ENCODE results near the gene TSR3. TPM values are rescaled to one million over a fixed set of nuclear protein-coding genes. Genes with fewer than 3 reads are reported as not detected.
A peak's percentile ranks its signal among the peaks of the same experiment; 100 is the strongest.

The TSR3 gene
- total RNA-seq, 1 experiment from 2014 or later = 117 TPM

GRCh38 chr16:1311738-1312466 lies 39.8 kb downstream of the TSR3 start:
- Histone ChIP-seq H3F3A (ENCODE audit: low read length, unreplicated experiment) (no peaks in the 10 kb centered on the region), H3K9me3 (ENCODE audit: low read length) (no peaks in the 10 kb centered on the region), H3K9ac (ENCODE audit: low read length) (peak overlapping the region; percentile 92; the same call in 1 of the 2 replicates), H3K79me2 (ENCODE audit: low read length) (peaks cover 65% of the 10 kb centered on the region), H3K4me3 (ENCODE audit: low read length) (peak overlapping the region; percentile 85), H3K27me3 (ENCODE audit: low read length) (no peaks in the 10 kb centered on the region), H3K4me1 (ENCODE audit: insufficient read depth, low read length) (peaks cover 10% of the 10 kb centered on the region; the same call in 1 of the 2 replicates), H4K20me1 (ENCODE audit: low read length) (peaks cover 43% of the 10 kb centered on the region), H2AFZ (ENCODE audit: low read length) (no peak overlapping the region), H3K4me2 (ENCODE audit: low read length) (peak overlapping the region; percentile 100), H3K27ac (ENCODE audit: low read length) (no peak overlapping the region), H3K36me3 (ENCODE audit: low read depth, low read length) (peaks cover 29% of the 10 kb centered on the region), H3K9me2 (replicated peaks; ENCODE audit: low read length) (no peaks in the 10 kb centered on the region)
- BruUV-seq (replicated peaks) = no TSS peak
- POLR2A ChIA-PET (ENCODE audit: unreplicated experiment) = no interaction called here
- TF ChIP-seq EZH2 (IDR thresholded peaks at IDR 0.05; ENCODE audit: low read length, unreplicated experiment) (no peak), EZH2phosphoT487 (IDR thresholded peaks at IDR 0.05; ENCODE audit: borderline replicate concordance, low read length) (no peak)
- TF ChIP-seq, protein P1, sequence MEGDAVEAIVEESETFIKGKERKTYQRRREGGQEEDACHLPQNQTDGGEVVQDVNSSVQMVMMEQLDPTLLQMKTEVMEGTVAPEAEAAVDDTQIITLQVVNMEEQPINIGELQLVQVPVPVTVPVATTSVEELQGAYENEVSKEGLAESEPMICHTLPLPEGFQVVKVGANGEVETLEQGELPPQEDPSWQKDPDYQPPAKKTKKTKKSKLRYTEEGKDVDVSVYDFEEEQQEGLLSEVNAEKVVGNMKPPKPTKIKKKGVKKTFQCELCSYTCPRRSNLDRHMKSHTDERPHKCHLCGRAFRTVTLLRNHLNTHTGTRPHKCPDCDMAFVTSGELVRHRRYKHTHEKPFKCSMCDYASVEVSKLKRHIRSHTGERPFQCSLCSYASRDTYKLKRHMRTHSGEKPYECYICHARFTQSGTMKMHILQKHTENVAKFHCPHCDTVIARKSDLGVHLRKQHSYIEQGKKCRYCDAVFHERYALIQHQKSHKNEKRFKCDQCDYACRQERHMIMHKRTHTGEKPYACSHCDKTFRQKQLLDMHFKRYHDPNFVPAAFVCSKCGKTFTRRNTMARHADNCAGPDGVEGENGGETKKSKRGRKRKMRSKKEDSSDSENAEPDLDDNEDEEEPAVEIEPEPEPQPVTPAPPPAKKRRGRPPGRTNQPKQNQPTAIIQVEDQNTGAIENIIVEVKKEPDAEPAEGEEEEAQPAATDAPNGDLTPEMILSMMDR (conservative IDR thresholded peaks at IDR 0.05; ENCODE audit: low read depth, low read length) = no peak
- ATAC-seq = no peak
- no peak for DNase-seq
- intact Hi-C loops (cut with micrococcal nuclease) = no loop called here
- CTCF ChIA-PET = no interaction called here

GRCh38 chr16:1311212-1311737 lies 40.4 kb downstream of the TSR3 start:
- no TSS peak for BruUV-seq (replicated peaks)
- TF ChIP-seq EZH2 (IDR thresholded peaks at IDR 0.05; ENCODE audit: low read length, unreplicated experiment) = no peak
- TF ChIP-seq EZH2phosphoT487 (IDR thresholded peaks at IDR 0.05; ENCODE audit: borderline replicate concordance, low read length) = no peak
- TF ChIP-seq, protein P1 (conservative IDR thresholded peaks at IDR 0.05; ENCODE audit: low read depth, low read length) = no peak
- H3K27ac ChIP-seq (ENCODE audit: low read length) = no peak overlapping the region
- H3K4me3 ChIP-seq (ENCODE audit: low read length) = peak overlapping the region; percentile 85
- peaks cover 43% of the 10 kb centered on the region for H4K20me1 ChIP-seq (ENCODE audit: low read length)
- H3K4me1 ChIP-seq (ENCODE audit: insufficient read depth, low read length) = peaks cover 10% of the 10 kb centered on the region; the same call in 1 of the 2 replicates
- no peak for DNase-seq
- peaks cover 59% of the 10 kb centered on the region for H3K79me2 ChIP-seq (ENCODE audit: low read length)
- peak overlapping the region; percentile 92 for H3K9ac ChIP-seq (ENCODE audit: low read length)
- intact Hi-C loops (cut with micrococcal nuclease) = no loop called here
- no peaks in the 10 kb centered on the region for H3K9me2 ChIP-seq (replicated peaks; ENCODE audit: low read length)
- no peaks in the 10 kb centered on the region for H3F3A ChIP-seq (ENCODE audit: low read length, unreplicated experiment)
- no peak overlapping the region for H2AFZ ChIP-seq (ENCODE audit: low read length)
- ATAC-seq = no peak
- H3K4me2 ChIP-seq (ENCODE audit: low read length) = peak overlapping the region; percentile 100
- no peaks in the 10 kb centered on the region for H3K9me3 ChIP-seq (ENCODE audit: low read length)
- no peaks in the 10 kb centered on the region for H3K27me3 ChIP-seq (ENCODE audit: low read length)
- POLR2A ChIA-PET (ENCODE audit: unreplicated experiment) = no interaction called here
- peaks cover 23% of the 10 kb centered on the region for H3K36me3 ChIP-seq (ENCODE audit: low read depth, low read length)
- CTCF ChIA-PET = no interaction called here

DNA sequence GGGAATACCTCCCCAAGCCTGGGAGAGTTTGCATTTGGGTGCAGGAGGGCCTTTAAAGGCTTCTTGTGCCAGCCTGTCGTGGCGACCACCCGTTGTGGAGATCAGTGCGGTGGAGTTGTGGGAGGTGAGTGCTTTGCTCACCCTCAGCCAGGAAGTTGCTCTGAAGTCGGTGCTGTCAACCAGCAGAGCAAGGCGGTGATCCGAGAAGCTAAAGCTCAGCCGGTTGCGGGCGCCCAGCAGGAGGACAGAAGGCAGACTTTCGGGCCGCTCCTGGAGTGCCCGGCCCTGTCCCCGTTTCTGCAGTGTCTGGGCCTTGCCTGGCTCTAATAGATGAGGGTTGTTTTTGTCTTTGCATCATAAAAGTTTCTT lies 40.9 kb downstream of the TSR3 start:
- POLR2A ChIA-PET (ENCODE audit: unreplicated experiment) = no interaction called here
- Histone ChIP-seq H3K4me2 (ENCODE audit: low read length) (peak overlapping the region; percentile 100), H3K4me1 (ENCODE audit: insufficient read depth, low read length) (peaks cover 10% of the 10 kb centered on the region; the same call in 1 of the 2 replicates), H4K20me1 (ENCODE audit: low read length) (peaks cover 43% of the 10 kb centered on the region), H3K79me2 (ENCODE audit: low read length) (peaks cover 58% of the 10 kb centered on the region), H3F3A (ENCODE audit: low read length, unreplicated experiment) (no peaks in the 10 kb centered on the region), H3K9me2 (replicated peaks; ENCODE audit: low read length) (no peaks in the 10 kb centered on the region), H2AFZ (ENCODE audit: low read length) (no peak overlapping the region), H3K9me3 (ENCODE audit: low read length) (no peaks in the 10 kb centered on the region), H3K36me3 (ENCODE audit: low read depth, low read length) (peaks cover 19% of the 10 kb centered on the region; the same call in 1 of the 2 replicates), H3K9ac (ENCODE audit: low read length) (peak overlapping the region; percentile 92), H3K27ac (ENCODE audit: low read length) (no peak overlapping the region), H3K4me3 (ENCODE audit: low read length) (peak overlapping the region; percentile 85), H3K27me3 (ENCODE audit: low read length) (no peaks in the 10 kb centered on the region)
- CTCF ChIA-PET = no interaction called here
- TF ChIP-seq EZH2phosphoT487 (IDR thresholded peaks at IDR 0.05; ENCODE audit: borderline replicate concordance, low read length) = no peak
- TF ChIP-seq EZH2 (IDR thresholded peaks at IDR 0.05; ENCODE audit: low read length, unreplicated experiment) = no peak
- TF ChIP-seq, protein P1 (conservative IDR thresholded peaks at IDR 0.05; ENCODE audit: low read depth, low read length) = no peak
- ATAC-seq = no peak
- BruUV-seq (replicated peaks) = no TSS peak
- DNase-seq = no peak
- intact Hi-C loops (cut with micrococcal nuclease) = no loop called here
